ENCODE results near the gene FAHD2A. TPM values are rescaled to one million over a fixed set of nuclear protein-coding genes. Genes with fewer than 3 reads are reported as not detected.

FAHD2A gene, protein sequence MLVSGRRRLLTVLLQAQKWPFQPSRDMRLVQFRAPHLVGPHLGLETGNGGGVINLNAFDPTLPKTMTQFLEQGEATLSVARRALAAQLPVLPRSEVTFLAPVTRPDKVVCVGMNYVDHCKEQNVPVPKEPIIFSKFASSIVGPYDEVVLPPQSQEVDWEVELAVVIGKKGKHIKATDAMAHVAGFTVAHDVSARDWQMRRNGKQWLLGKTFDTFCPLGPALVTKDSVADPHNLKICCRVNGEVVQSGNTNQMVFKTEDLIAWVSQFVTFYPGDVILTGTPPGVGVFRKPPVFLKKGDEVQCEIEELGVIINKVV
- 26.0 to 31.3 TPM (median 28.4 TPM) in 5 replicates for total RNA-seq (2022; extraction: Qiagen RNA extraction; ENCODE audit: low read depth)

DNA sequence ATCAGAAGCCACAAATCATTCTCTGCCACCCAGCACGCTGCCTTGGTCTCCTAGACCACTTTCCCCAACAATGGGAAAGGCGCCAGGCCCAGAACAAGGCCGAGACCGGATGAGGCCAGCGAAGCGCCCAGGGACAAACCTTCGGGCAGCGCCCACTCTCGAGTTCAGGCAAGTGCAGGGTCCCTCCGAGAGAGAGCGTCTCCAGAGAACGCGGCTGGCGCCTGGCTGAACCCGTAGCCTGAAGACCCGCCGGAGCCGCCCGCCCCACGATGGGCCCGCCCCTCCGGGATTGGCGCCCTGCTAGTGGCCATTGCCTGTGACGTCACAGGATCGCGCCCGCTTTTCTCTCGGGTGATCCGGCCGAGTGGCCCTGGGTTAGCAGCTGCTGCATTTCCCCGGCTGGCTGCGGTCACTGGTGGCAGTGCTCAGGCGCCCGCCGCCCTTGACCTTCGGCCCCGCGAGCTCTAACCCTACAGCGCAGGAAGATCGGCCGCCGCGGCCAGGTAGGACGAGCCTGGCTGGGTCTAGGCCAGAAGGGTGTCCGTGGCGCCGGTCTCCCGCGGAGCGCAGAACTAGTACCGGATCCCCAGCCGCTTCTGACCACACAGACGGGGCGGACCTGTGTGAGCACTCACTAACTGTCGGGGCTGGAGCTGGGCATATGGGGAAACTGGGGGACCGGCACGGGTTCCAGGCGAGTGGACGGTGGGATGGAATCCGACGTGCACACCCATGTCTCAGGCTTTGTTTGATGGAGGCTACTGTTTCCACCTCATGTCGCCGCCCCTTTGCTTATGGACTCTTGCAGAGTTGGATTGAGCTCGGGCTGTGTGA is at the start of gene FAHD2A:
Gene FAHD2A (plus strand): TSS at position 339 of the 834 bp plus-strand sequence. CDS start 2,851 bp downstream, outside the sequence.

Other genes starting within 250 kb of the FAHD2A start
- gene ZNF514, start 242.9 kb upstream of the FAHD2A start, total RNA-seq (2022; extraction: Qiagen RNA extraction; ENCODE audit: low read depth), result 4.3 to 7.4 TPM (median 6.8 TPM) in 5 replicates
- 2.6 to 4.5 TPM (median 3.4 TPM) in 5 replicates for gene ZNF2, start 236.9 kb upstream of the FAHD2A start, total RNA-seq (2022; extraction: Qiagen RNA extraction; ENCODE audit: low read depth)
- gene ZNF892, start 195.2 kb upstream of the FAHD2A start, total RNA-seq (2022; extraction: Qiagen RNA extraction; ENCODE audit: low read depth), result 0.26 to 0.69 TPM (median 0.43 TPM) in 5 replicates
- 0.03 to 0.32 TPM (median 0.18 TPM) in 4 of 5 replicates, not detected in the other for gene PROM2, start 128.3 kb upstream of the FAHD2A start, total RNA-seq (2022; extraction: Qiagen RNA extraction; ENCODE audit: low read depth)
- gene KCNIP3, start 105.4 kb upstream of the FAHD2A start, total RNA-seq (2022; extraction: Qiagen RNA extraction; ENCODE audit: low read depth), result 1.1 to 1.6 TPM (median 1.3 TPM) in 5 replicates
- 0.10 to 0.13 TPM in 2 of 5 replicates, not detected in the others for gene TRIM43B, start 82.0 kb downstream of the FAHD2A start, total RNA-seq (2022; extraction: Qiagen RNA extraction; ENCODE audit: low read depth)
- gene TRIM43, start 189.3 kb downstream of the FAHD2A start, total RNA-seq (2022; extraction: Qiagen RNA extraction; ENCODE audit: low read depth), result 0.13 TPM in 1 of 5 replicates, not detected in the others